Measurements from ENCODE around the gene KRT76. TPM values are rescaled to one million over a fixed set of nuclear protein-coding genes. Genes with fewer than 3 reads are reported as not detected.

The KRT76 gene
- polyA plus RNA-seq, 1 donor (not counting 4 experiments of a cell fraction or from before 2014, with no cell fraction given): not detected

DNA sequence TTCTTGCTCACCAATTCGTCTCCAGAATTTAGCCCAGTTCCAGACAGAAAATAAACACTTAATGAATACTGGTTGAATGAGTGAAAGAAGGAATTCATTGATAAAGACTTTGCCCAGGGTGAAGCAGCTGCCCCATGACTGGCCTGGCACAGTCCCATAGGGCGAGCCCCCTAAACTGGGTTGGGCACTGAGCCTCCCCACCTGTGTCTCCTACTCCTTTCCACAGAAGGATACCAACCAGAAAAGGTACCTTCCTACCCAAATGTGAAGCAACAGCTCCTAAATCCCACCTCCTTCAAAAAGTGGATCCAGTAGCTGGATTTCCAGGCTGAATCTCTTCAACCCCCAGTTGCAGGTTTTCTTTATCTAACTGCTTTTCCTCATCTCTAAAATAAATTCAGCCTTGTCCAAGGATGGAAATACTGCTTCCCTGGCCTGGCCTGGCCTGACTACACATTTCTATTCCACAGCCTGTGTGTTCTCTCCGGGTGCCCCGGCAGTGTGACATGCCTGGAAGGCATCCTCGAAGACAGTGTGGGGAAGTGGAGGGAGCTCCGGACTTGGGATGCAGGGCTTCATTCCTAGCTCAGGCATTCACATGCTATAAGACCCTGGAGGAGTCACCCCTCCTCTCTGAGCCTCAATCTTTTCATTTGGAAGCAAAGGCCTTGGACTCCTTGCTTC lies 11.2 kb upstream of the KRT76 start:
- Histone ChIP-seq H2AFZ (ENCODE audit: control insufficient read depth, low read length) (no peak overlapping the region), H3K4me3 (ENCODE audit: control insufficient read depth in 2 of 3, extremely low read depth in 1 of 3, insufficient read depth in 2 of 3, low read depth in 1 of 3, low read length in 3 of 3) (no peak overlapping the region), H3K9ac (ENCODE audit: control insufficient read depth, extremely low read depth, insufficient read depth, low read length) (no peak overlapping the region), H3K9me3 (ENCODE audit: control insufficient read depth, low read depth, low read length) (no peaks in the 10 kb centered on the region), H3K27me3 (ENCODE audit: control insufficient read depth, extremely low read depth, insufficient read depth, low read length) (peaks cover 68% of the 10 kb centered on the region), H3K27ac (ENCODE audit: control insufficient read depth, insufficient read depth, low read length) (no peak overlapping the region), H3K4me2 (ENCODE audit: control insufficient read depth, extremely low read depth, insufficient read depth, low read depth, low read length) (no peak overlapping the region), H3K36me3 (ENCODE audit: control insufficient read depth in 2 of 2, extremely low read depth in 1 of 2, insufficient read depth in 2 of 2, low read length in 2 of 2) (no peaks in the 10 kb centered on the region), H4K20me1 (ENCODE audit: control insufficient read depth, extremely low read depth, insufficient read depth, low read length) (no peaks in the 10 kb centered on the region), H3K4me1 (ENCODE audit: control insufficient read depth, extremely low read depth, insufficient read depth, low read length) (no peaks in the 10 kb centered on the region), H3K9me1 (ENCODE audit: control insufficient read depth, extremely low read depth, insufficient read depth, low read length) (no peaks in the 10 kb centered on the region), H3K79me2 (ENCODE audit: control insufficient read depth, insufficient read depth, low read length) (no peaks in the 10 kb centered on the region)
- dilution Hi-C loops (cut with MboI; ENCODE audit: extremely low pct_ligation_motif_present, low sequenced_read_pairs): no loop called here
- no peak for DNase-seq (ENCODE audit: low read depth, low spot score)
- TF ChIP-seq EZH2 (IDR thresholded peaks at IDR 0.05; ENCODE audit: low read length): no peak
- TF ChIP-seq, protein P1, sequence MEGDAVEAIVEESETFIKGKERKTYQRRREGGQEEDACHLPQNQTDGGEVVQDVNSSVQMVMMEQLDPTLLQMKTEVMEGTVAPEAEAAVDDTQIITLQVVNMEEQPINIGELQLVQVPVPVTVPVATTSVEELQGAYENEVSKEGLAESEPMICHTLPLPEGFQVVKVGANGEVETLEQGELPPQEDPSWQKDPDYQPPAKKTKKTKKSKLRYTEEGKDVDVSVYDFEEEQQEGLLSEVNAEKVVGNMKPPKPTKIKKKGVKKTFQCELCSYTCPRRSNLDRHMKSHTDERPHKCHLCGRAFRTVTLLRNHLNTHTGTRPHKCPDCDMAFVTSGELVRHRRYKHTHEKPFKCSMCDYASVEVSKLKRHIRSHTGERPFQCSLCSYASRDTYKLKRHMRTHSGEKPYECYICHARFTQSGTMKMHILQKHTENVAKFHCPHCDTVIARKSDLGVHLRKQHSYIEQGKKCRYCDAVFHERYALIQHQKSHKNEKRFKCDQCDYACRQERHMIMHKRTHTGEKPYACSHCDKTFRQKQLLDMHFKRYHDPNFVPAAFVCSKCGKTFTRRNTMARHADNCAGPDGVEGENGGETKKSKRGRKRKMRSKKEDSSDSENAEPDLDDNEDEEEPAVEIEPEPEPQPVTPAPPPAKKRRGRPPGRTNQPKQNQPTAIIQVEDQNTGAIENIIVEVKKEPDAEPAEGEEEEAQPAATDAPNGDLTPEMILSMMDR (optimal IDR thresholded peaks at IDR 0.05 in 1 of 3, IDR thresholded peaks at IDR 0.05 in 1 of 3, conservative IDR thresholded peaks at IDR 0.05 in 1 of 3; ENCODE audit: extremely low read depth in 1 of 3, insufficient read depth in 2 of 3, low read length in 3 of 3): no peak
- no peak for FAIRE-seq

DNA sequence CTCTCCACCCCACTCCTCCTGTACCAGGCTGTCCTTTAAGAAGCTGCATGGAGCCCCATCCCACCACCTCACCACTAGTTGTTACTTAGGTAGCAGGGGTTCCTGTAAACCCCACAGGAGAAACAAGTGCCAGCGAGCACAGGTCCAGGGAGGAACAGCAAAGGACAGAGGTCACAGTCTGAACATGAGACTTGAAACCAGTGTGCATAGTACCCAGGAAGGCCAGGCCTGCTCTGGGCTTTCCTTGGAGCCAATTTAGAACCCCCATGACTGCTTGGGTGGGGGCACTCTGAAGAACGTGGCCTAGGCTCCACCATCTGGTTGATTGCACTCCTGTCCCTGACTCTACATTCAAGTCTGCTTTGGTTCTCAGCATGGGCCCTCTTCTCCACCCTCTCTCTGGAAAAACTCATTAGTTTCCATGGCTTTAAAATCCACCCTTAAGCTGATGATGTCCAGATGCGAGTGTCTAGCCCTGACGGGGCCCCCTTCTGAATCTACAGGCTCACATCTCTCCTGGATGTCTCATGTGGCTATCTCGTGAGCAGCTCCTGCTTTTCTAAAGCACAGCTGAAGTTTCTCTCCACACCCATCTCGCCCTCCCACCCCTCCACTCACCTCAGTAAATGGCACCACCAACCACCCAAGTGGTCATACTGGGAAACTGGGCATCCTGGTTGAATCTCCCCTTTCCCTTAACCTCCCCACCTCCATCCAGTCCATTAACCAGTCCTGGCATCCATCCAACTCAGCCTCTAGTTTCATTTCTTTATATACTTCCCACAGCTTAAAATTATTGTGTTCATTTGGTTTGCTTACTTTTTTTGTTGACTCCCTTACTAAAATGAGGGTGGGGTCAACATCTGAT lies 10.4 kb upstream of the KRT76 start:
- no peaks in the 10 kb centered on the region for H3K9me1 ChIP-seq (ENCODE audit: control insufficient read depth, extremely low read depth, insufficient read depth, low read length)
- FAIRE-seq (no peak), DNase-seq (ENCODE audit: low read depth, low spot score) (no peak)
- no peak overlapping the region for H3K4me2 ChIP-seq (ENCODE audit: control insufficient read depth, extremely low read depth, insufficient read depth, low read depth, low read length)
- H3K79me2 ChIP-seq (ENCODE audit: control insufficient read depth, insufficient read depth, low read length): no peaks in the 10 kb centered on the region
- no peak overlapping the region for H3K27ac ChIP-seq (ENCODE audit: control insufficient read depth, insufficient read depth, low read length)
- H3K4me3 ChIP-seq (ENCODE audit: control insufficient read depth in 2 of 3, extremely low read depth in 1 of 3, insufficient read depth in 2 of 3, low read depth in 1 of 3, low read length in 3 of 3): no peak overlapping the region
- no peaks in the 10 kb centered on the region for H3K9me3 ChIP-seq (ENCODE audit: control insufficient read depth, low read depth, low read length)
- no peak overlapping the region for H2AFZ ChIP-seq (ENCODE audit: control insufficient read depth, low read length)
- dilution Hi-C loops (cut with MboI; ENCODE audit: extremely low pct_ligation_motif_present, low sequenced_read_pairs): no loop called here
- peaks cover 67% of the 10 kb centered on the region for H3K27me3 ChIP-seq (ENCODE audit: control insufficient read depth, extremely low read depth, insufficient read depth, low read length)
- H3K4me1 ChIP-seq (ENCODE audit: control insufficient read depth, extremely low read depth, insufficient read depth, low read length): no peaks in the 10 kb centered on the region
- no peaks in the 10 kb centered on the region for H4K20me1 ChIP-seq (ENCODE audit: control insufficient read depth, extremely low read depth, insufficient read depth, low read length)
- no peak overlapping the region for H3K9ac ChIP-seq (ENCODE audit: control insufficient read depth, extremely low read depth, insufficient read depth, low read length)
- no peaks in the 10 kb centered on the region for H3K36me3 ChIP-seq (ENCODE audit: control insufficient read depth in 2 of 2, extremely low read depth in 1 of 2, insufficient read depth in 2 of 2, low read length in 2 of 2)
- TF ChIP-seq EZH2 (IDR thresholded peaks at IDR 0.05; ENCODE audit: low read length): peak; percentile 21
- TF ChIP-seq, protein P1 (optimal IDR thresholded peaks at IDR 0.05 in 1 of 3, IDR thresholded peaks at IDR 0.05 in 1 of 3, conservative IDR thresholded peaks at IDR 0.05 in 1 of 3; ENCODE audit: extremely low read depth in 1 of 3, insufficient read depth in 2 of 3, low read length in 3 of 3): no peak
